Body of pancreas (tissue), 4 donors: ENCODE results near the gene CSMD2.

ENCODE experiments used
- CTCF ChIP-seq, 7 experiments: fragments of 450-650 bp in 4 of 7; fragments of 200-600 bp in 3 of 7; sonication (generic) in 3 of 7; IDR thresholded peaks; one replicate each; pipeline ENCODE4 v1.5.1; 2016 to 2019; ENCODE audit warnings: antibody characterized with exemption in 7 of 7
- POLR2A ChIP-seq, 3 donors: fragments of 450-650 bp; IDR thresholded peaks; one replicate each; pipeline ENCODE4 v1.6.1; 2016; ENCODE audit warnings: antibody characterized with exemption in 3 of 3, mild to moderate bottlenecking in 2 of 3

GRCh38 chr1:33874636-33875035 lies 290.4 kb downstream of the CSMD2 start:
- TF ChIP-seq POLR2A (IDR thresholded peaks at IDR 0.05): no peak
- no peak for TF ChIP-seq CTCF (IDR thresholded peaks at IDR 0.05)
